GM23248 (cell line): ENCODE results near the gene MAP6. TPM values are rescaled to one million over a fixed set of nuclear protein-coding genes. Genes with fewer than 3 reads are reported as not detected.

ENCODE experiments used
- DNase-seq: peaks from one replicate; pipeline ENCODE4 v3.0.0-alpha.2; 2015
- H2AFZ ChIP-seq: fragments of 200-600 bp; sonication (generic); 2 replicates; pipeline ENCODE4 v1.6.1; 2016; ENCODE audit warnings: antibody characterized with exemption
- H3F3A ChIP-seq: fragments of 200-600 bp; sonication (generic); 2 replicates; pipeline ENCODE4 v1.6.1; 2016; ENCODE audit warnings: mild to moderate bottlenecking, antibody characterized with exemption, mixed run types; ENCODE audit not compliant: insufficient read depth
- H3K27ac ChIP-seq: fragments of 200-600 bp; sonication (generic); 2 replicates; pipeline ENCODE4 v1.5.1; 2016; ENCODE audit warnings: mild to moderate bottlenecking
- H3K27me3 ChIP-seq: fragments of 200-600 bp; sonication (generic); replicated peaks from 2 replicates; pipeline ENCODE4 v1.6.1; 2016; ENCODE audit warnings: mild to moderate bottlenecking; ENCODE audit not compliant: insufficient read depth
- H3K36me3 ChIP-seq: fragments of 200-600 bp; sonication (generic); 2 replicates; pipeline ENCODE4 v1.6.1; 2016; ENCODE audit warnings: low read depth, mild to moderate bottlenecking
- H3K4me1 ChIP-seq: fragments of 200-600 bp; sonication (generic); 2 replicates; pipeline ENCODE4 v1.6.1; 2016; ENCODE audit warnings: mild to moderate bottlenecking; ENCODE audit not compliant: insufficient read depth
- H3K4me2 ChIP-seq: fragments of 200-600 bp; sonication (generic); one replicate; pipeline ENCODE4 v1.6.1; 2016; ENCODE audit warnings: mild to moderate bottlenecking; ENCODE audit not compliant: unreplicated experiment
- H3K4me3 ChIP-seq: fragments of 200-600 bp; sonication (generic); 2 replicates; pipeline ENCODE4 v1.5.1; 2016; ENCODE audit warnings: mild to moderate bottlenecking
- H3K79me2 ChIP-seq: fragments of 200-600 bp; sonication (generic); 2 replicates; pipeline ENCODE4 v1.6.1; 2016; ENCODE audit warnings: mild to moderate bottlenecking; ENCODE audit not compliant: insufficient read depth
- H3K9ac ChIP-seq: fragments of 200-600 bp; sonication (generic); 2 replicates; pipeline ENCODE4 v1.6.1; 2016; ENCODE audit warnings: mild to moderate bottlenecking
- H3K9me2 ChIP-seq: fragments of 200-600 bp; sonication (generic); 2 replicates; pipeline ENCODE4 v1.6.1; 2016; ENCODE audit warnings: mixed run types, mild to moderate bottlenecking, moderate library complexity; ENCODE audit not compliant: insufficient read depth
- H3K9me3 ChIP-seq: fragments of 200-600 bp; sonication (generic); one replicate; pipeline ENCODE4 v1.6.1; 2017; ENCODE audit warnings: low read depth
- H4K20me1 ChIP-seq: fragments of 200-600 bp; sonication (generic); 2 replicates; pipeline ENCODE4 v1.6.0; 2016; ENCODE audit not compliant: insufficient read depth
- EZH2 ChIP-seq: fragments of 200-600 bp; sonication (generic); IDR thresholded peaks from 2 replicates; pipeline ENCODE4 v1.6.1; 2018; ENCODE audit warnings: antibody characterized with exemption, mild to moderate bottlenecking; ENCODE audit not compliant: insufficient read depth, poor library complexity, severe bottlenecking
- EZH2phosphoT487 ChIP-seq: fragments of 200-600 bp; sonication (generic); IDR thresholded peaks from 2 replicates; pipeline ENCODE4 v1.6.1; 2018; ENCODE audit warnings: antibody characterized with exemption, moderate library complexity, mild to moderate bottlenecking, low read depth; ENCODE audit not compliant: insufficient read depth
- WGBS, 2 experiments: methylation state at CpG; one replicate each; pipeline ENCODE4 v1.1.6; 2015 to 2017; ENCODE audit warnings: low lambda C conversion rate in 2 of 2, low coverage in 1 of 2; ENCODE audit errors: missing lambda C conversion rate in 2 of 2; 5-methylcytosine and 5-hydroxymethylcytosine counted together
- in situ Hi-C: fragments of 300-500 bp; cut with MboI; formaldehyde crosslinking; loops from 2 replicates; pipeline ENCODE4 v1.15.0; 2020
- polyA plus RNA-seq: library from polyadenylated mRNA; unstranded; fragments of >200 nt; fragmentation: Nextera tagmentation; extraction: Ambion mirVana; gene quantifications from 2 replicates; pipeline ENCODE4 v1.2.1, GENCODE V29; 2016
- total RNA-seq: library from RNA; depleted of rRNA; stranded (reverse); fragments of >200 nt; shearing (Covaris generic); gene quantifications from 2 replicates; pipeline ENCODE4 v1.2.3, GENCODE V29; 2014

The MAP6 gene
- total and polyA plus RNA-seq, 2 experiments from 2014 or later, result 3.4 to 5.2 TPM

- in situ Hi-C loops, result no loop called here
- 0% methylated on average over 1 of the region's 1 CpG for WGBS, 2 experiments
Measured at GRCh38 chr11:75578977-75579376, 89.9 kb downstream of the MAP6 start.

GRCh38 chr11:75577207-75577606 is 91.6 kb downstream of the MAP6 start:
- Histone ChIP-seq H3K4me2 (no peak overlapping the region), H3K27me3 (no peaks in the 10 kb centered on the region), H3K9me3 (no peaks in the 10 kb centered on the region), H3K4me1 (peaks cover 7% of the 10 kb centered on the region), H3K79me2 (peaks cover 1% of the 10 kb centered on the region; the same call in 1 of the 2 replicates), H3K9me2 (no peaks in the 10 kb centered on the region), H2AFZ (no peak overlapping the region), H3K27ac (no peak overlapping the region), H3K4me3 (no peak overlapping the region), H3K36me3 (peaks cover 20% of the 10 kb centered on the region), H4K20me1 (0 out of 2 replicates have a peak, but pooled peaks cover 3% of the 10 kb centered on the region), H3K9ac (no peak overlapping the region), H3F3A (peaks cover 55% of the 10 kb centered on the region)
- no peak for TF ChIP-seq EZH2
- no peak for TF ChIP-seq EZH2phosphoT487
- in situ Hi-C loops, result no loop called here
- WGBS, 2 experiments, result 2 to 9% methylated on average over 5 to 10 of the region's 10 CpGs
- DNase-seq, result peak; percentile 63

More at GRCh38 chr11:75578977-75579376, 89.9 kb downstream of the MAP6 start:
- Histone ChIP-seq H3K4me1 (peaks cover 14% of the 10 kb centered on the region), H3K4me3 (no peak overlapping the region), H4K20me1 (0 out of 2 replicates have a peak, but pooled peaks cover 2% of the 10 kb centered on the region), H2AFZ (no peak overlapping the region), H3K4me2 (no peak overlapping the region), H3K36me3 (peaks cover 2% of the 10 kb centered on the region; the same call in 1 of the 2 replicates), H3K9me2 (no peaks in the 10 kb centered on the region), H3K79me2 (no peaks in the 10 kb centered on the region), H3K9me3 (no peaks in the 10 kb centered on the region), H3F3A (peaks cover 38% of the 10 kb centered on the region), H3K9ac (no peak overlapping the region), H3K27ac (no peak overlapping the region), H3K27me3 (no peaks in the 10 kb centered on the region)
- DNase-seq, result no peak
- TF ChIP-seq EZH2, result no peak
- no peak for TF ChIP-seq EZH2phosphoT487

- WGBS, 2 experiments, result 8 to 9% methylated on average over 8 of the region's 8 CpGs
- TF ChIP-seq EZH2, result no peak
- no peak for TF ChIP-seq EZH2phosphoT487
- Histone ChIP-seq H2AFZ (no peak overlapping the region), H3K27ac (peak overlapping the region; percentile 56), H3K9me3 (no peaks in the 10 kb centered on the region), H3K9me2 (no peaks in the 10 kb centered on the region), H3F3A (peaks cover 62% of the 10 kb centered on the region), H3K36me3 (peaks cover 27% of the 10 kb centered on the region), H3K79me2 (peaks cover 8% of the 10 kb centered on the region), H3K4me1 (0 out of 2 replicates have a peak, but pooled peaks cover 5% of the 10 kb centered on the region), H4K20me1 (0 out of 2 replicates have a peak, but pooled peaks cover 4% of the 10 kb centered on the region), H3K27me3 (no peaks in the 10 kb centered on the region), H3K9ac (no peak overlapping the region), H3K4me3 (no peak overlapping the region), H3K4me2 (no peak overlapping the region)
- in situ Hi-C loops, result no loop called here
- peak; percentile 81 for DNase-seq
Measured at GRCh38 chr11:75576499-75576918, 92.3 kb downstream of the MAP6 start.

GRCh38 chr11:75576017-75576416 is 92.8 kb downstream of the MAP6 start:
- Histone ChIP-seq H3K4me3 (no peak overlapping the region), H3K36me3 (peaks cover 32% of the 10 kb centered on the region), H3K27me3 (no peaks in the 10 kb centered on the region), H3K9ac (no peak overlapping the region), H3K9me2 (no peaks in the 10 kb centered on the region), H3K9me3 (no peaks in the 10 kb centered on the region), H3K79me2 (peaks cover 13% of the 10 kb centered on the region), H4K20me1 (peaks cover 9% of the 10 kb centered on the region; the same call in 1 of the 2 replicates), H3F3A (peaks cover 67% of the 10 kb centered on the region), H3K4me2 (no peak overlapping the region), H3K4me1 (0 out of 2 replicates have a peak, but pooled peaks cover 5% of the 10 kb centered on the region), H3K27ac (peak overlapping the region; percentile 56), H2AFZ (no peak overlapping the region)
- no peak for DNase-seq
- TF ChIP-seq EZH2 (no peak), EZH2phosphoT487 (no peak)
- 64 to 69% methylated on average over 6 of the region's 6 CpGs for WGBS, 2 experiments
- in situ Hi-C loops, result no loop called here
